ENCODE results near the gene TBL3. TPM values are rescaled to one million over a fixed set of nuclear protein-coding genes. Genes with fewer than 3 reads are reported as not detected.
A peak's percentile ranks its signal among the peaks of the same experiment; 100 is the strongest.

Gene TBL3
- total and polyA plus RNA-seq, 9 of the 15 experiments (the other 6 are each of a cell fraction or from before 2014, with no cell fraction given) = 0.97 to 117 (median 24.5) TPM

DNA sequence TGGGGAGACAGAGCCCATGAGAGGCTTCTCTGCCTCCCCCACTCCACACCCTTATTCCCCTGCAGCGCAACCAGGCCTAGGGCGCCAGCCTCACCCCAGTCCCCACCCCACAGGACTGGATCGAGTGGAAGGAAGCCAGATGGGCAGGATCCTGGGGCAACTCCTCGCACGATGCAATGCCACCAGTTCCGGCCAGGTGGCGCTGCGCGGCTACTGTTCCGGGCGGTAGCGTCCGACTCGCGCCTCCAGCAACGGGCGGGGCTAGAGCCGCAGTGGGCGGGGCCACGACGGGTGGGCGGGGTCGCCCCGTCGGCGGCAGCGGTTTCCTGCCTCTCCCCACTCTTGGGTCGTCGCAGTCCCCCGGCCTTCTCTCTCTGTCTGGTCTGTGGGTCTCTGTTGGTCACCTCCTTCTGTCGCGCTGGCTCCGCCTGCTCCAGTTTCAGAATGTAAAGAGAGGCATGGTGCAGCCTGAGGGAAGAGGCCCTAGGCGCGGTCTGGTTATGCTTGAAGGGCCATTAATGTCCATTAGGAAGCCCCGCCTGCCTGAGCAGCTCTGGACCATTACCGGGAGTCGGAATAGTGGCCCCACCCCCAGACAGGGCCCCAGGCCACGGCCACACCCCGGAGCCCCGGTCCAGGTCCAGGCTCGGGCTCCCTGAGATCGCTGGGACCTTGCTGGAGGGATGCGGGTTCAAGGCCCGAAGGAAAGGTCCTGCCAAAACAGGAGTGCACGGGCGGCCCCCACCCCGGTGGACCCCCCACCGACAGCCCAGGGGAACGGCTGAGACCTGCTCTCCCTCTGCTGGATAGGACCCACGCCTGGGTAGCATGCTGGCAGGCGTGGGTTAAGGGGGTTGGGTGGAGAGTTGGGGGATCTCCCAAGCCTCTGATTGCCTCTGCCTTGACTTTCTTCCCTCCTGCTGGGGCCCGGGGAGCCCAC lies 51.5 kb downstream of the TBL3 start (continued):
- TF ChIP-seq, protein P1, sequence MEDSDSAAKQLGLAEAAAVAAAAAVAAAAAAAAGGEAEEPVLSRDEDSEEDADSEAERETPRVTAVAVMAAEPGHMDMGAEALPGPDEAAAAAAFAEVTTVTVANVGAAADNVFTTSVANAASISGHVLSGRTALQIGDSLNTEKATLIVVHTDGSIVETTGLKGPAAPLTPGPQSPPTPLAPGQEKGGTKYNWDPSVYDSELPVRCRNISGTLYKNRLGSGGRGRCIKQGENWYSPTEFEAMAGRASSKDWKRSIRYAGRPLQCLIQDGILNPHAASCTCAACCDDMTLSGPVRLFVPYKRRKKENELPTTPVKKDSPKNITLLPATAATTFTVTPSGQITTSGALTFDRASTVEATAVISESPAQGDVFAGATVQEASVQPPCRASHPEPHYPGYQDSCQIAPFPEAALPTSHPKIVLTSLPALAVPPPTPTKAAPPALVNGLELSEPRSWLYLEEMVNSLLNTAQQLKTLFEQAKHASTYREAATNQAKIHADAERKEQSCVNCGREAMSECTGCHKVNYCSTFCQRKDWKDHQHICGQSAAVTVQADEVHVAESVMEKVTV (CRISPR knock-in tag; IDR thresholded peaks at IDR 0.05) = peak; percentile 61; the same call in 1 of the 2 replicates
- TF ChIP-seq FOXP1 (CRISPR knock-in tag; IDR thresholded peaks at IDR 0.05) (peak; percentile 55; the same call in 1 of the 2 replicates), FOXA1 (IDR thresholded peaks at IDR 0.05; ENCODE audit: borderline replicate concordance) (no peak), KAT8 (IDR thresholded peaks at IDR 0.05; ENCODE audit: low read depth) (no peak), CBX2 (IDR thresholded peaks at IDR 0.05; ENCODE audit: insufficient read depth, low read length, poor library complexity, severe bottlenecking) (no peak), ZNF12 (CRISPR knock-in tag; IDR thresholded peaks at IDR 0.05) (no peak), PRPF4 (IDR thresholded peaks at IDR 0.05; ENCODE audit: insufficient read depth, low read depth, low read length, poor library complexity, severe bottlenecking) (no peak), HDAC8 (tag; IDR thresholded peaks at IDR 0.05) (no peak), POLR2A (conservative IDR thresholded peaks at IDR 0.05) (peak; percentile 69), TARDBP (IDR thresholded peaks at IDR 0.05) (no peak), FOXJ2 (tag; IDR thresholded peaks at IDR 0.05) (no peak), PHF8 (IDR thresholded peaks at IDR 0.05; ENCODE audit: borderline replicate concordance, low read length) (peak; percentile 61; the same call in 1 of the 2 replicates), TEAD1 (CRISPR knock-in tag; IDR thresholded peaks at IDR 0.05) (peak in 1 of 2 experiments; percentile 81; a peak in 1 of 4 replicates), SLC30A9 (CRISPR knock-in tag; IDR thresholded peaks at IDR 0.05) (no peak), ZNF589 (CRISPR knock-in tag; IDR thresholded peaks at IDR 0.05; ENCODE audit: low read depth) (no peak), MXI1 (IDR thresholded peaks at IDR 0.05; ENCODE audit: low read depth, low read length) (no peak), HDAC1 (IDR thresholded peaks at IDR 0.05) (0 out of 4 replicates have a peak, but pooled peaks of 1 of the 2 experiments have one; percentile 15), ZFX (CRISPR knock-in tag; IDR thresholded peaks at IDR 0.05) (peak; percentile 79), NFYB (IDR thresholded peaks at IDR 0.05; ENCODE audit: extremely low read depth, insufficient read length) (no peak)
- TF ChIP-seq, protein P2, sequence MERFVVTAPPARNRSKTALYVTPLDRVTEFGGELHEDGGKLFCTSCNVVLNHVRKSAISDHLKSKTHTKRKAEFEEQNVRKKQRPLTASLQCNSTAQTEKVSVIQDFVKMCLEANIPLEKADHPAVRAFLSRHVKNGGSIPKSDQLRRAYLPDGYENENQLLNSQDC (CRISPR knock-in tag; IDR thresholded peaks at IDR 0.05) = no peak
- TF ChIP-seq, protein P3, sequence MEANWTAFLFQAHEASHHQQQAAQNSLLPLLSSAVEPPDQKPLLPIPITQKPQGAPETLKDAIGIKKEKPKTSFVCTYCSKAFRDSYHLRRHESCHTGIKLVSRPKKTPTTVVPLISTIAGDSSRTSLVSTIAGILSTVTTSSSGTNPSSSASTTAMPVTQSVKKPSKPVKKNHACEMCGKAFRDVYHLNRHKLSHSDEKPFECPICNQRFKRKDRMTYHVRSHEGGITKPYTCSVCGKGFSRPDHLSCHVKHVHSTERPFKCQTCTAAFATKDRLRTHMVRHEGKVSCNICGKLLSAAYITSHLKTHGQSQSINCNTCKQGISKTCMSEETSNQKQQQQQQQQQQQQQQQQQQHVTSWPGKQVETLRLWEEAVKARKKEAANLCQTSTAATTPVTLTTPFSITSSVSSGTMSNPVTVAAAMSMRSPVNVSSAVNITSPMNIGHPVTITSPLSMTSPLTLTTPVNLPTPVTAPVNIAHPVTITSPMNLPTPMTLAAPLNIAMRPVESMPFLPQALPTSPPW (CRISPR knock-in tag; IDR thresholded peaks at IDR 0.05) = peak; percentile 86
